Endothelial cell of umbilical vein (primary cell): ENCODE results near the gene MEF2A. TPM values are rescaled to one million over a fixed set of nuclear protein-coding genes. Genes with fewer than 3 reads are reported as not detected.

ENCODE experiments used
- BruUV-seq: library from RNA; stranded (reverse); fragments of 400-500 nt; replicated peaks from 2 replicates; lab custom pipeline; 2021; lab: Mats Ljungman, UMichigan
- CTCF ChIA-PET: fragments of 300-600, 350-600 bp; sonication (Branson Sonifier 250); formaldehyde crosslinking; loops from one replicate; lab custom pipeline; 2021; ENCODE audit warnings: antibody characterized with exemption, inconsistent platforms; lab: Charles Lee
- POLR2A ChIA-PET: fragments of 300-600, 350-600 bp; sonication (Branson Sonifier 250); formaldehyde crosslinking; loops from one replicate; lab custom pipeline; 2021; ENCODE audit warnings: antibody characterized with exemption, inconsistent platforms; lab: Charles Lee
- DNase-seq: peaks from one replicate; pipeline ENCODE4 v3.0.0-alpha.2; 2011; ENCODE audit warnings: low read depth, low spot score
- FAIRE-seq: peaks from 2 replicates; lab custom pipeline; 2011; peaks lifted over from hg19 to GRCh38; lab: Jason Lieb, UNC
- H2AFZ ChIP-seq: 2 replicates; pipeline ENCODE4 v1.6.0; 2012; ENCODE audit warnings: low read depth, low read length, control low read depth, inconsistent platforms
- H3K27ac ChIP-seq: 2 replicates; pipeline ENCODE4 v1.5.1; 2011; ENCODE audit warnings: low read depth, mild to moderate bottlenecking, control low read depth, low read length, moderate library complexity; ENCODE audit not compliant: insufficient read depth
- H3K27me3 ChIP-seq, 2 experiments: 2 replicates each; pipeline versions ENCODE4 v1.6.0 to v1.6.1; 2011; ENCODE audit warnings: low read length in 2 of 2, mixed read lengths in 1 of 2; ENCODE audit not compliant: control insufficient read depth in 2 of 2, insufficient read depth in 2 of 2
- H3K36me3 ChIP-seq, 2 experiments: 2 replicates in 1 of 2; 3 replicates in 1 of 2; pipeline ENCODE4 v1.5.1; 2011; ENCODE audit warnings: low read length in 2 of 2, mild to moderate bottlenecking in 1 of 2, moderate library complexity in 1 of 2; ENCODE audit not compliant: control insufficient read depth in 2 of 2, insufficient read depth in 2 of 2; ENCODE audit errors: extremely low read depth in 1 of 2
- H3K4me1 ChIP-seq: 3 replicates; pipeline ENCODE4 v1.5.1; 2011; ENCODE audit warnings: mild to moderate bottlenecking, low read length; ENCODE audit not compliant: control insufficient read depth, insufficient read depth; ENCODE audit errors: extremely low read depth
- H3K4me2 ChIP-seq: 2 replicates; pipeline ENCODE4 v1.6.1; 2011; ENCODE audit warnings: low read length, control low read depth, mixed read lengths; ENCODE audit not compliant: insufficient read depth
- H3K4me3 ChIP-seq, 3 experiments: fragments of 200-600 bp in 1 of 3; sonication (generic), shearing (Covaris generic) in 1 of 3; replicated peaks in 1 of 3; 2 replicates each; pipeline ENCODE4 v1.5.1; 2011 to 2016; ENCODE audit warnings: control low read depth in 3 of 3, low read length in 3 of 3, mild to moderate bottlenecking in 2 of 3, inconsistent platforms in 1 of 3, low read depth in 1 of 3, moderate library complexity in 1 of 3; ENCODE audit not compliant: insufficient read depth in 1 of 3
- H3K79me2 ChIP-seq: 2 replicates; pipeline ENCODE4 v1.6.0; 2012; ENCODE audit warnings: low read length, inconsistent platforms; ENCODE audit not compliant: control insufficient read depth, insufficient read depth
- H3K9ac ChIP-seq: replicated peaks from 2 replicates; pipeline ENCODE3; 2011; ENCODE audit warnings: low read length, control low read depth; ENCODE audit not compliant: insufficient read depth; ENCODE audit errors: extremely low read depth
- H3K9me1 ChIP-seq: replicated peaks from 3 replicates; pipeline ENCODE4 v1.6.0; 2011; ENCODE audit warnings: mild to moderate bottlenecking, low read length; ENCODE audit not compliant: control insufficient read depth, insufficient read depth; ENCODE audit errors: extremely low read depth
- H3K9me3 ChIP-seq: replicated peaks from 2 replicates; pipeline ENCODE4 v1.5.1; 2012; ENCODE audit warnings: low read length, inconsistent platforms; ENCODE audit not compliant: control insufficient read depth, insufficient read depth
- H4K20me1 ChIP-seq: replicated peaks from 2 replicates; pipeline ENCODE3; 2011; ENCODE audit warnings: mild to moderate bottlenecking, low read length; ENCODE audit not compliant: control insufficient read depth, insufficient read depth; ENCODE audit errors: extremely low read depth
- EZH2 ChIP-seq: IDR thresholded peaks from 2 replicates; pipeline ENCODE4 v1.6.1; 2012; ENCODE audit warnings: borderline replicate concordance, low read depth, mild to moderate bottlenecking, moderate library complexity, low read length, inconsistent platforms; ENCODE audit not compliant: severe bottlenecking
- FOS ChIP-seq: IDR thresholded peaks from 2 replicates; pipeline ENCODE4 v1.6.1; 2011; ENCODE audit warnings: mild to moderate bottlenecking, low read length, moderate library complexity, borderline replicate concordance; ENCODE audit not compliant: insufficient read depth
- GATA2 ChIP-seq: IDR thresholded peaks from 2 replicates; pipeline ENCODE4 v1.7.0; 2011; ENCODE audit warnings: low read depth, mild to moderate bottlenecking, moderate library complexity, mixed read lengths, low read length; ENCODE audit not compliant: insufficient read length, insufficient read depth
- JUN ChIP-seq: IDR thresholded peaks from 2 replicates; pipeline ENCODE4 v1.6.1; 2011; ENCODE audit warnings: borderline replicate concordance, low read depth; ENCODE audit not compliant: insufficient read length, insufficient read depth
- POLR2A ChIP-seq: IDR thresholded peaks from 2 replicates; pipeline ENCODE4 v1.6.1; 2012; ENCODE audit warnings: low read depth, mild to moderate bottlenecking, control low read depth, low read length
- POLR2AphosphoS5 ChIP-seq: IDR thresholded peaks from 2 replicates; pipeline ENCODE4 v1.6.1; 2012; ENCODE audit warnings: low read depth, mild to moderate bottlenecking, control low read depth, low read length, moderate library complexity; ENCODE audit not compliant: insufficient read depth
- dilution Hi-C: fragments of 300-500 bp; cut with MboI; formaldehyde crosslinking; loops from one replicate; pipeline ENCODE4 v1.15.0; 2019; ENCODE audit warnings: low sequenced_read_pairs; ENCODE audit not compliant: extremely low pct_ligation_motif_present
- intact Hi-C: fragments of 100-400 bp; cut with micrococcal nuclease; formaldehyde crosslinking; loops from one replicate; pipeline ENCODE4 v1.10.0; 2022
- polyA plus RNA-seq, 4 experiments: library from polyadenylated mRNA; depleted of rRNA in 3 of 4; stranded (reverse) in 3 of 4; unstranded in 1 of 4; fragments of >200 nt; gene quantifications; 2 replicates each; pipeline versions ENCODE4 v1.2.1 to v1.2.3, GENCODE V29; 2011 to 2012; ENCODE audit warnings: missing spikeins in 1 of 4
- total RNA-seq: library from RNA; stranded (reverse); gene quantifications from 2 replicates; pipeline ENCODE4 v1.2.3, GENCODE V29; 2021
- TF ChIP-seq, protein P1 (sequence below): IDR thresholded peaks from 2 replicates; pipeline ENCODE4 v1.6.1; 2011; ENCODE audit not compliant: insufficient read depth, insufficient read length
- TF ChIP-seq, protein P2 (sequence below), 2 donors: IDR thresholded peaks; 1 replicate in 1 of 2; 2 replicates in 1 of 2; pipeline ENCODE4 v1.5.1; 2011; ENCODE audit warnings: low read length in 2 of 2, mild to moderate bottlenecking in 2 of 2, moderate library complexity in 2 of 2, control low read depth in 1 of 2, inconsistent platforms in 1 of 2, low read depth in 1 of 2; ENCODE audit not compliant: insufficient read depth in 1 of 2; ENCODE audit errors: extremely low read depth in 1 of 2

Gene MEF2A
- total and polyA plus RNA-seq, 2 donors (not counting 3 experiments of a cell fraction or from before 2014, with no cell fraction given), result 38.0 to 45.3 TPM

DNA sequence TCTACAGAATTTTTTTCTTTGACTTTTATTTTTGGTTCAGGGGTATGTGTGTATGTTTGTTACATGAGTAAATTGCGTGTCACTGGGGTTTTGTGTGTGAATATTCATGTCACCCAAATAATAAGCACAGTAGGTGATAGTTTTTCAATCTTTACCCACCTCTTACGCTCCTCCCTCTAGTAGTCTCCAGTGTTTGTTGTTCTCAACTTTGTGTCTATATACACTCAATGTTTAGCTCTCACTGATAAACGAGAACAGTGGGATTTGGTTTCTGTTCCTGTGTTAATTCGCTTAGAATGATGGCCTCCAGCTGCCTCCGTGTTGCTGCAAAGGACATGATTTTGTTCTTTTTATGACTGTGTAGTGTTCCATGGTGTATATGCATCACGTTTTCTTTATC, 54.4 kb downstream of the MEF2A start:
- no TSS peak for BruUV-seq
- no peak overlapping the region for H3K9ac ChIP-seq
- no peak for TF ChIP-seq POLR2AphosphoS5
- peaks cover 77% of the 10 kb centered on the region for H3K79me2 ChIP-seq
- POLR2A ChIA-PET, result no interaction called here
- no peaks in the 10 kb centered on the region for H3K4me1 ChIP-seq
- DNase-seq, result no peak
- CTCF ChIA-PET, result no interaction called here
- H3K4me2 ChIP-seq, result no peak overlapping the region
- FAIRE-seq, result no peak
- no peaks in the 10 kb centered on the region for H3K36me3 ChIP-seq
- H2AFZ ChIP-seq, result no peak overlapping the region
- dilution Hi-C loops, result no loop called here
- no peak overlapping the region for H3K4me3 ChIP-seq
- H4K20me1 ChIP-seq, result peaks cover 6% of the 10 kb centered on the region
- intact Hi-C loops, result no loop called here
- H3K9me3 ChIP-seq, result no peaks in the 10 kb centered on the region
- no peaks in the 10 kb centered on the region for H3K27me3 ChIP-seq
- H3K9me1 ChIP-seq, result peaks cover 2% of the 10 kb centered on the region
- no peak overlapping the region for H3K27ac ChIP-seq

DNA sequence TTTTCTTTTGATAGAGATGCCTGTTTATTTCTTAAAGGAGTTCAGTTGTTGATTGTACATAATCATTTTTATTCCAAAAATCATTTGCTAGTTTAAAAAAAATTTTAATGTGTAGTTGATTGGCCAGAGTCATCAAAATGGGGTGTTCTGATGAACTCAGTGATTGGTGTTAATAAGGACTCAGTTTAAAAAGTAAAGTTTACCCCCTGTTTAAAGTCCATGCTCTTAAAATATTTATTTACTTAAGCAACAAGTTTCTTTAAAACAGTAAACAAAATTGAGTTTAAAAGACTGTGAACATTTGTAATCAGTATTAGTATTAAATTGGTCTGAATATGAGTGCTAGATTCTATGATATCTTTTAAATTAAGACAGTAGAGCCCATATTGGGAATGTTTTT, 56.0 kb downstream of the MEF2A start:
- peaks cover 81% of the 10 kb centered on the region for H3K79me2 ChIP-seq

More for the DNA sequence above, 56.0 kb downstream of the MEF2A start:
- FAIRE-seq (no peak), DNase-seq (no peak)
- H3K4me2 ChIP-seq, result no peak overlapping the region
- no peaks in the 10 kb centered on the region for H3K36me3 ChIP-seq
- no peak overlapping the region for H3K27ac ChIP-seq
- no peaks in the 10 kb centered on the region for H3K9me3 ChIP-seq
- dilution Hi-C loops (no loop called here), intact Hi-C loops (no loop called here)
- no peak overlapping the region for H3K9ac ChIP-seq
- ChIA-PET POLR2A (no interaction called here), CTCF (no interaction called here)
- no peaks in the 10 kb centered on the region for H3K4me1 ChIP-seq
- H3K9me1 ChIP-seq, result peaks cover 2% of the 10 kb centered on the region
- H3K4me3 ChIP-seq, result no peak overlapping the region
- no peaks in the 10 kb centered on the region for H3K27me3 ChIP-seq
- no TSS peak for BruUV-seq
- TF ChIP-seq EZH2, result no peak
- no peak for TF ChIP-seq POLR2A
- TF ChIP-seq, protein P1, sequence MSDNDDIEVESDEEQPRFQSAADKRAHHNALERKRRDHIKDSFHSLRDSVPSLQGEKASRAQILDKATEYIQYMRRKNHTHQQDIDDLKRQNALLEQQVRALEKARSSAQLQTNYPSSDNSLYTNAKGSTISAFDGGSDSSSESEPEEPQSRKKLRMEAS, result no peak
- TF ChIP-seq, protein P2, sequence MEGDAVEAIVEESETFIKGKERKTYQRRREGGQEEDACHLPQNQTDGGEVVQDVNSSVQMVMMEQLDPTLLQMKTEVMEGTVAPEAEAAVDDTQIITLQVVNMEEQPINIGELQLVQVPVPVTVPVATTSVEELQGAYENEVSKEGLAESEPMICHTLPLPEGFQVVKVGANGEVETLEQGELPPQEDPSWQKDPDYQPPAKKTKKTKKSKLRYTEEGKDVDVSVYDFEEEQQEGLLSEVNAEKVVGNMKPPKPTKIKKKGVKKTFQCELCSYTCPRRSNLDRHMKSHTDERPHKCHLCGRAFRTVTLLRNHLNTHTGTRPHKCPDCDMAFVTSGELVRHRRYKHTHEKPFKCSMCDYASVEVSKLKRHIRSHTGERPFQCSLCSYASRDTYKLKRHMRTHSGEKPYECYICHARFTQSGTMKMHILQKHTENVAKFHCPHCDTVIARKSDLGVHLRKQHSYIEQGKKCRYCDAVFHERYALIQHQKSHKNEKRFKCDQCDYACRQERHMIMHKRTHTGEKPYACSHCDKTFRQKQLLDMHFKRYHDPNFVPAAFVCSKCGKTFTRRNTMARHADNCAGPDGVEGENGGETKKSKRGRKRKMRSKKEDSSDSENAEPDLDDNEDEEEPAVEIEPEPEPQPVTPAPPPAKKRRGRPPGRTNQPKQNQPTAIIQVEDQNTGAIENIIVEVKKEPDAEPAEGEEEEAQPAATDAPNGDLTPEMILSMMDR (IDR thresholded peaks at IDR 0.05; ENCODE audit: extremely low read depth in 1 of 2, insufficient read depth in 1 of 2, low read depth in 1 of 2, low read length in 2 of 2), result no peak
- TF ChIP-seq JUN, result no peak
- no peak for TF ChIP-seq FOS
- no peak for TF ChIP-seq GATA2
- H2AFZ ChIP-seq, result no peak overlapping the region
- H4K20me1 ChIP-seq, result peaks cover 12% of the 10 kb centered on the region
